Peyer's patch (tissue), 4 donors: Measurements from ENCODE around the gene CHCHD1.

ENCODE experiments used
- POLR2A ChIP-seq, 2 donors: fragments of 450-650 bp; IDR thresholded peaks; one replicate each; pipeline ENCODE4 v1.5.1; 2017; ENCODE audit warnings: antibody characterized with exemption in 2 of 2, mild to moderate bottlenecking in 2 of 2, moderate library complexity in 2 of 2
- TF ChIP-seq, protein P1 (sequence below), 6 experiments: fragments of 450-650 bp in 4 of 6; fragments of 200-600 bp in 2 of 6; sonication (generic) in 1 of 6; IDR thresholded peaks; one replicate each; pipeline ENCODE4 v1.5.1; 2017 to 2019; ENCODE audit warnings: antibody characterized with exemption in 6 of 6, mild to moderate bottlenecking in 3 of 6, moderate library complexity in 1 of 6

DNA sequence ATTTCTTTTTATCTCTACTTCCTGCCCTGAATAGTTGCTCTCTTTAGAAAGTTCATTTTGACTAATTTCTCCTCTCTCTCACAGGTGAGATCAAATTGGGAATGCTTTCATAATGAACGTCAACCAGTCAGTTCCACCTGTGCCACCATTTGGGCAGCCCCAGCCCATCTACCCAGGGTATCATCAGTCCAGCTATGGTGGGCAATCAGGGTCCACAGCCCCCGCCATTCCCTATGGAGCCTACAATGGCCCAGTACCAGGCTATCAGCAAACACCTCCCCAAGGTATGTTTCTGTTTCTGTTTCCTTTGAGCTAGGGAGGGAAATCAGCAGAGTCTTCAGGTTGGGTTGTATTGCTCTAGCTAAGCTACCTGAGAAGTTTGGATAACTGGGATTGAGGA, 35.1 kb upstream of the CHCHD1 start:
- TF ChIP-seq, protein P1, sequence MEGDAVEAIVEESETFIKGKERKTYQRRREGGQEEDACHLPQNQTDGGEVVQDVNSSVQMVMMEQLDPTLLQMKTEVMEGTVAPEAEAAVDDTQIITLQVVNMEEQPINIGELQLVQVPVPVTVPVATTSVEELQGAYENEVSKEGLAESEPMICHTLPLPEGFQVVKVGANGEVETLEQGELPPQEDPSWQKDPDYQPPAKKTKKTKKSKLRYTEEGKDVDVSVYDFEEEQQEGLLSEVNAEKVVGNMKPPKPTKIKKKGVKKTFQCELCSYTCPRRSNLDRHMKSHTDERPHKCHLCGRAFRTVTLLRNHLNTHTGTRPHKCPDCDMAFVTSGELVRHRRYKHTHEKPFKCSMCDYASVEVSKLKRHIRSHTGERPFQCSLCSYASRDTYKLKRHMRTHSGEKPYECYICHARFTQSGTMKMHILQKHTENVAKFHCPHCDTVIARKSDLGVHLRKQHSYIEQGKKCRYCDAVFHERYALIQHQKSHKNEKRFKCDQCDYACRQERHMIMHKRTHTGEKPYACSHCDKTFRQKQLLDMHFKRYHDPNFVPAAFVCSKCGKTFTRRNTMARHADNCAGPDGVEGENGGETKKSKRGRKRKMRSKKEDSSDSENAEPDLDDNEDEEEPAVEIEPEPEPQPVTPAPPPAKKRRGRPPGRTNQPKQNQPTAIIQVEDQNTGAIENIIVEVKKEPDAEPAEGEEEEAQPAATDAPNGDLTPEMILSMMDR (IDR thresholded peaks at IDR 0.05) = no peak
- no peak for TF ChIP-seq POLR2A (IDR thresholded peaks at IDR 0.05)
